Measurements from ENCODE around the gene SFN. TPM values are rescaled to one million over a fixed set of nuclear protein-coding genes. Genes with fewer than 3 reads are reported as not detected.

SFN gene
- total and polyA plus RNA-seq, 2 of the 13 experiments (the other 11 are each of a cell fraction or from before 2014, with no cell fraction given), result 4.3 to 5.6 TPM

- TF ChIP-seq POGK (CRISPR knock-in tag; conservative IDR thresholded peaks at IDR 0.05) (no peak), NRL (CRISPR knock-in tag; IDR thresholded peaks at IDR 0.05; ENCODE audit: borderline replicate concordance) (peak; percentile 11; the same call in 1 of the 2 replicates), XRCC5 (optimal IDR thresholded peaks at IDR 0.05; ENCODE audit: low read length) (peak; percentile 85), FOSL2 (CRISPR knock-in tag; IDR thresholded peaks at IDR 0.05) (peak; percentile 35), ZNF614 (CRISPR knock-in tag; IDR thresholded peaks at IDR 0.05; ENCODE audit: borderline replicate concordance) (peak; percentile 26; the same call in 1 of the 2 replicates), EZH2 (conservative IDR thresholded peaks at IDR 0.05; ENCODE audit: low read depth, low read length) (no peak), SALL1 (CRISPR knock-in tag; IDR thresholded peaks at IDR 0.05) (peak; percentile 31; the same call in 1 of the 2 replicates), TGIF2 (CRISPR knock-in tag; IDR thresholded peaks at IDR 0.05) (0 out of 2 replicates have a peak, but pooled peaks have one; percentile 28), ZNF574 (CRISPR knock-in tag; IDR thresholded peaks at IDR 0.05) (peak; percentile 26; the same call in 1 of the 2 replicates), ZNF546 (CRISPR knock-in tag; conservative IDR thresholded peaks at IDR 0.05) (no peak), ARID5B (CRISPR knock-in tag; IDR thresholded peaks at IDR 0.05) (0 out of 2 replicates have a peak, but pooled peaks have one; percentile 17), KLF12 (CRISPR knock-in tag; IDR thresholded peaks at IDR 0.05; ENCODE audit: borderline replicate concordance) (no peak), TAF1 (CRISPR knock-in tag; IDR thresholded peaks at IDR 0.05) (no peak), RAD21 (CRISPR knock-in tag; IDR thresholded peaks at IDR 0.05) (peak; percentile 90), ERF (CRISPR knock-in tag; IDR thresholded peaks at IDR 0.05) (0 out of 2 replicates have a peak, but pooled peaks have one; percentile 39), GATAD2A (CRISPR knock-in tag; IDR thresholded peaks at IDR 0.05) (0 out of 2 replicates have a peak, but pooled peaks have one; percentile 18), XBP1 (CRISPR knock-in tag; IDR thresholded peaks at IDR 0.05) (no peak), IRF9 (CRISPR knock-in tag; IDR thresholded peaks at IDR 0.05; ENCODE audit: borderline replicate concordance) (0 out of 2 replicates have a peak, but pooled peaks have one; percentile 26), SIX1 (CRISPR knock-in tag; IDR thresholded peaks at IDR 0.05; ENCODE audit: borderline replicate concordance) (no peak)
These were observed 9.8 kb upstream of the SFN start (continued) for GRCh38 chr1:26853156-26853555.

All from HepG2 (cell line).